GM21515 (cell line): ENCODE measurements around the gene ADAT1.
"Not testable (repeated sequence)": the region's sequence is repeated elsewhere in the genome, so short reads cannot be mapped to it uniquely, and the experiment has no call there.

Experiments used
- ATAC-seq: cut with Tn5 transposase; IDR thresholded peaks from one replicate; pipeline ENCODE4 v1.9.1; 2021; ENCODE audit not compliant: unreplicated experiment

The ADAT1 gene

DNA sequence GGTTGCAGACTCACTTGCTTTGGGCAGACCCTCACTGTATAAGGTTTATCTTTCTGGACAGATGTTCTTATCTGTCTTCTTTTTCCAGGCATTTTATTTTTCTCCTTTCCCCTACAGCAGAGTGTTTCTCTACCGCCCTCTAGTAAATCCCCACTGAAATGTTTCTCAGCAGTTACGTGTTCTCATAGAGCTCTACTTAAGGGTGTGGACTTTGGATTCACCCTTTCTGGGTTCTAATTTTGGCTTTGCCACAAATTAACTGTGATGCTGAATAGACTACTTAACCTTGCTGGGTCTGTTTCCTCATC, 2.0 kb downstream of the ADAT1 start:
- ATAC-seq: no peak

DNA sequence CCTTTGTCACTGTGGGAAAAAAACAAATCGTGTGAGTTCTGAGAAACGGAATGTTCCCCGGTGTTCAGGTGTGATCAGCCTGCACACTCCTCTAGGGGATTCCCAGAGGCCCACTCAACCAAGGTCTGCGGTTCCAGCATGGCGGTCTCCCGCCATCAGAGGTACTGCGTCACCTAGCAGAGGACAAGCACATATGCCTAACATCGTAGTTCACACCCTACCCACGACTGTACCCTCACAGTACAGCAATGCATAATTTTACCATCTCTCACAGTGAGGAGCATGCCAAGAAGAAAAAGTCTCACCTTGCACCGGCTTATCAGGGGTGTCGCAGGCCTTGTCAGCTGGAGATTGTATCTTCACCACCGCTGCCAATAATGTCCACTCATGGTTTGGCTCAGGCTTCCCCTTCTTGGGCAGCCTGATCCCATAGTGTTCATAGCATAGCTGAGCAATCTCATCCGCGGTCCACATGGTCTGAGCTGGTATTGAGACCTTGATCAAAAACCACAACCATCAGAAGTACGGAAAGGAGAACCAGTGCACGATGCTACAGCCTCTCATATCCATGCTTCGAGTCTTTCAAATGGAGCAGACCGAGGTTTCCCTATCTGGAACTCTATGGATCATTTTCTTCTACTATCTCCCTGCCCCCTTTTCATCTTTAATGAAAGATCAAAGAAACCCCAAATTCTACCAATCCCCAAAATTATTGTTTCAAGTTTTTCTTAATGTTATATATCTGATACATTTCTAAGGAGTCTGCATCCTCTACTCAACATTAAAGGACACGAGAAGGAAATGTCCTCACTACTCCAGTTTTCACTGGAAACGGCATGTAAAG, 2.5 kb downstream of the ADAT1 start:
- ATAC-seq: no peak

GRCh38 chr16:75618780-75619179, 4.3 kb downstream of the ADAT1 start:
- ATAC-seq: no peak

GRCh38 chr16:75617121-75617520, 6.0 kb downstream of the ADAT1 start:
- no peak for ATAC-seq

- no peak for ATAC-seq
Observed at GRCh38 chr16:75616521-75617010, 6.5 kb downstream of the ADAT1 start.

DNA sequence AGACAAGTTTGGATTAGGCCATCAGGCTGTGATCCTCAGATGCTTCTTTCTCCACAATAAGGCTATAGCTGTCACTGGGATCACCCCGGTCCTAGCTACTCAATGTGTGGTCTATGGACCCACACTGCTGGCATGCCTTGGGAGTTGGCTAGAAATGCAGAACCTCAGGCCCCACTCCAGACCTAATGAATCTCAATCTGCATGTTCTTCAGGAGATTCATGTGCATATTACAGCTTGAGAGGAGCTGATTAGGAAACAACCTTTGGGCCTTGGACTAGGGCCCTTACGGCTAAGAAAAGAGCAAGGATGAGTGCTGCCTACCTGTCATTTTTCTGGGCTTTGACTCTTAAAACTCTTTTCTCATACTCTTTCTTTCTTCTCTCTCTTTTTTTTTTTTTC, 7.5 kb downstream of the ADAT1 start:
- ATAC-seq: no peak

DNA sequence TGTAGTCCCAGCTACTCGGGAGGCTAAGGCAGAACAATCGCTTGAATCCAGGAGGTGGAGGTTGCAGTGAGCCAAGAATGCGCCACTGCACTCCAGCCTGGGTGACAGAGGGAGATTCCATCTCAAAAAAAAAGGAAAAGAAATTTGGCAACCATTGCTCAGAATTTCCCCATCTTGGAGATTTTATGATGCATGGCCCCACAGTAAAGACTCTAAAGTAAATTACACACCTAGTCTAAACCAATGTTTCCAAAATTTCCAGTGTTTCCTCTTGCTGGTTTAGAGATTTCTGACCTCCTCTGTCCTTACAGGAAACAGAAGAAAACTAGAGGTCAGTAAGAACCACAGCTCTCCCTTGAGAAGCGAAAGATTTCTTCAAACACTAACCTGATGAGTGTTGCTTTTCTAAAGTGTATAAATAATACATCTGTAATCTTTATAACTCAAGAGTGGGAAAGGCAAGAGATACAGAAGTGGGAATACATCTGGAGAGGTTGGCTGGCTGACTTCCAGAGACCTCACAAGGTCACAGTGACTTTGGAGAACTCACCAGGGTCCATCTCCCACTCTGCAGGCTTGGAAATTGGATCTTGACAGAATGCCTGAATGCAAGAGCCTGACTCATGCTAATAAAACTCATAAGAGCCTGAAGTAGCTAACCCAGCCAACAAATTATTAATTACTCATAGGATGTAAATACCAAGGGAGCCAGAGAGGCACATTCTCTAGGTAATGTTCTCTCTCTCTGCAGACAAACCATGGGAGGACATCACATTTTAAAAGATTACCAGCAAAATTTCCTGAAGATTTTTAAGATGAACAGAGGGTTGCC, 8.8 kb downstream of the ADAT1 start:
- no peak for ATAC-seq

- no peak for ATAC-seq
Observed at GRCh38 chr16:75606507-75606906, 16.6 kb downstream of the ADAT1 start.

- no peak for ATAC-seq
Observed at GRCh38 chr16:75603241-75603640, 19.8 kb downstream of the ADAT1 start.

DNA sequence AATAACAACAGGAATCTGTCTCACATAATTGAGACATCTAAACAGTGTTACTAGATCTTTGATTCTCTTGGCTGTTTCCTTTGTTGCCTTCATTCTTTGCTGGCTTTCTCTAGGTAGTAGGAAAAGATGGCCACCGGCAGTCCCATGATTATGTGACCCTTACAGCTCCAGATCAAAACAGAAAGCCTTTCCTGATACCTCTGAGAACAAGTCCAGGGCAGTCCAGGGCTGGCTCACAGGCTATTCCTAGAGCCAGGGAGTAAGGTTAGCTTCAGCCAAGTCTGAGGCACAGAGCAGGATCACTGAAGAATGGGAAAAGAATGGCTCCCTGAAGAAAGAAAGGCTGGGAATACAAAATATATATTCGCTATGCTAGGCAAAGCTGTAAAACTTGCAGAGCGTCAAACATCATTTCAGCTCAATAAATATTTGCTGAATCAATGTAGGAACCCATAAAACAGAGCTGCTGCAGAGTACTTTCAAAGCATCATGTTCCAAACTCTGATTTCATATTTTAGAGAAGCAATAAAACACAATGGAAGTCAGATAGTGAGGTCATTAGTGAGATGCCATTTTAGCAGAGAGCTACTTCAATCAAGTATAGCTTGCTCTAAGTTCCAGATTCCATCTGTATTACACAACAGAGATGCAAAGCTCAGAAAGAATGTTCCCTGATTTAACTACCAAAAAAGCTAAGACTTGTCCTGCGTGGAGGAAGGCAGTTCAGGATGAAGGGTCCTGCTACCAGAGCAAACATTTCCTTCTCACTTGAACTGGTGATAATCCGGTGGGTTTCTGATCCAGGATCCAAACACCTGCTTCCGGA, 23.4 kb downstream of the ADAT1 start:
- no peak for ATAC-seq

DNA sequence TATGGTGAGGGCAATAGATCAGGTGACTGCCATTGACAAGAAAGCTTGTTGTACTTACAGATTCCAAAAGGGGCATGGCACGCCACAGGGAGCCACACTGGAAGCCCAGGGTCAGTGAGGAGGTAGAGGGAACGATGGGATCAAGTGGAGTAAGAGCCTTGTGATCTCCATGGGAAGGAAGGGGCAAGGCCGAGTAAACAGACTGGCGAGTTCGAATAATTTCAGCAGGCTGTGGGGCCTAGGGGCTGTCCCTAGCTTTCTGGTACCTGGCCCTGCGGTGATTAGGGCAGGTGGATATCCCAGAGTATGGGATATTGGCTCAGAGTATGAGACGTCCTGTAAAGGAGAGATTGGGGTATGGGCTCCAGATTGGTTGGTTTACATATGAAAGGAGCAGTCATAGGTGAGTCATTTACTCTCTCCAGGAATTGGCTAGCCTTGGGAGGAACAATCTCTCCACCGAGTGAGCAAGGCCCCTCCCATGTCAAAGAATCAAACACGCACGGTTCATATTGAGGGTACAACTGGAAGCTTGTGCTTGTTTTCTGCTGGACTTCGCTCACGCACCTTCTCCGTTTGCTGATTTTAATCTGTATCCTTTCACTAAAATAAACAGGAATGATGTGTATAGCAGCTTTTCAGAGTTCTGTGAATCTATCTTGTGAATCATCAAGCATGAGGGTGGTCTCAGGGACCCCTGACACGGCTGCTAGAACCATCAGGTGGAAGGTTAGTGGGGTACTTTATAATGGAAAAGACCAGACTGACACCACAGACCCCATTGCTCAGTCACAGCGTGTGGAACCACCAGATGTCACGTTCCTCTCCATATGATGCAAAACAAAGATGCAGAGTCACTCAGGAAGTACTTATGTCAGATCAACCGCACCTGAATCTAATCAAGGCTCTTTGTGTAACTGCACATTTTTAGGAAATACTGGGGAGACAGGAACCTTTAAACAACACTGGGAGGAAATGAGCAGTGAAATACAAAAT, 29.0 kb downstream of the ADAT1 start:
- ATAC-seq: no peak

DNA sequence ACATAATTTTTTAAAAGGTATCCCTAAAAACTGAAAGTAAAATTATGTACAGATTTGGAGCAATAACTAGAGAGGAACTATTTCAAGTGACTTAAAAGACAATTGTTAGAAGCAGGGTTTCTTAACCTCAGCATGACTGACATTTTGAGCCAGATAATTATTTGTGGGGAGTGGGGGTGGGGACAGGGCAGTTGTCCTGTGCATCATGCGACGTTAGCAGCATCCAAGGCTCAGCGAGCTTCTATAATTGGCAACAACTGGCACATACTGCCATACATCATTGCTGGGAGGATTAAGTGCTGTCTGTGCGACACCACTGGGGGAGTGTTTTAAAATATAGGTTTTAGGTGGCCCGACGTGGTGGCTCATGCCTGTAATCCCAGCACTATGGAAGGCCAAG, 29.8 kb downstream of the ADAT1 start:
- ATAC-seq: no peak

- not testable (repeated sequence) for ATAC-seq
Observed at GRCh38 chr16:75591927-75592326, 31.2 kb downstream of the ADAT1 start.

GRCh38 chr16:75590920-75591843, 31.9 kb downstream of the ADAT1 start:
- ATAC-seq: no peak

- no peak for ATAC-seq
Observed at GRCh38 chr16:75589306-75589705, 33.8 kb downstream of the ADAT1 start.

DNA sequence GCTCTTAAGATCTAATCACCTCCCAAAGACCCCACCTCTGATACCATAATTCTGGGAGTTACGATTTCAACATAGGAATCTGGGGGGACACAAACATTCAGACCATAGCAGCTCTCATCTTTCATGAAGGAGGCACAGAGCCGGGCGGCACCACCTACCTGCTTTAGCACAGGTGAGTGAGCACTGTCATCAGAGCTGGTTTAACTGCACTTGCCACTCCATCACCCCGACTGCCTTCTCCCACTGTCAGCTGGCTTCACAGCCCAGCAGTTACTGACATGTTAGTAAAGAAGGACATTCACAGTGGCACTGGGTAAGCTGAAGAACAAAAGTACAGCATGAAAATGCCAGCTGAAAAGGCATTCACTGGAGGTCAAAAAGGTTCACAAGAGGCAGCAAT, 34.4 kb downstream of the ADAT1 start:
- ATAC-seq: no peak

GRCh38 chr16:75584108-75584507, 39.0 kb downstream of the ADAT1 start:
- ATAC-seq: no peak

GRCh38 chr16:75579281-75579834, 43.7 kb downstream of the ADAT1 start:
- no peak for ATAC-seq

DNA sequence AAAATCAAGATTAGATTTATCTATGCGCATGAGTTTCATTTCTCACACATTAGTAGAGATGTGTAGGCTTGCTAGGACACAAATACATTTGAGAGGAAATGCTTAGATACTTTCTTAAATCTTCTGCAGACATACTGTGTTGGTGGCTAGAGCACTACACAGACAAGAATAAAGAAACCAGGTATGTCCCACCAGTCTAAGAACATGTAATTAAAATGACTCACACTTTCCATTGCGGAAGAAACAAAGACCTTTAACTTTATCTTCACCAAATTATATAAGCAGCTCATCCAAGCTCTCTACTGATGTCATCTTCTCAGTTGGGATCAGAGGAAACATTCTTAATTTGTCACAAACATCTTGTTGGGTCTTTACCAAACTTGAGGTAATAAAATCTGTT, 44.4 kb downstream of the ADAT1 start:
- no peak for ATAC-seq
